H9 (cell line): ENCODE results near the gene PTOV1. TPM values are rescaled to one million over a fixed set of nuclear protein-coding genes. Genes with fewer than 3 reads are reported as not detected.

Experiments used
- DNase-seq: peaks from one replicate; pipeline ENCODE4 v3.0.0-alpha.2; 2017
- H2AFZ ChIP-seq: one replicate; pipeline ENCODE4 v1.6.1; 2013; ENCODE audit warnings: mild to moderate bottlenecking, low read length, control low read depth, moderate library complexity
- H2AK5ac ChIP-seq: 2 replicates; pipeline ENCODE4 v1.6.1; 2013; ENCODE audit warnings: low read length, control low read depth, mixed read lengths; ENCODE audit not compliant: insufficient read length
- H2BK120ac ChIP-seq: one replicate; pipeline ENCODE4 v1.6.1; 2013; ENCODE audit warnings: low read depth, mild to moderate bottlenecking, low read length, control low read depth, inconsistent platforms; ENCODE audit not compliant: poor library complexity, severe bottlenecking
- H2BK12ac ChIP-seq: 2 replicates; pipeline ENCODE4 v1.6.1; 2013; ENCODE audit warnings: low read length, control low read depth, mixed read lengths, low read depth; ENCODE audit not compliant: insufficient read length
- H2BK15ac ChIP-seq: 2 replicates; pipeline ENCODE4 v1.6.1; 2013; ENCODE audit warnings: low read depth, low read length, control low read depth
- H2BK20ac ChIP-seq: one replicate; pipeline ENCODE4 v1.6.1; 2013; ENCODE audit warnings: low read depth, mild to moderate bottlenecking, low read length, control low read depth, inconsistent platforms; ENCODE audit not compliant: poor library complexity, severe bottlenecking
- H2BK5ac ChIP-seq: 2 replicates; pipeline ENCODE4 v1.6.1; 2013; ENCODE audit warnings: low read length, control low read depth, mixed read lengths; ENCODE audit not compliant: insufficient read length
- H3K14ac ChIP-seq: 2 replicates; pipeline ENCODE4 v1.6.1; 2013; ENCODE audit warnings: low read length, control low read depth; ENCODE audit not compliant: insufficient read depth
- H3K18ac ChIP-seq: 2 replicates; pipeline ENCODE4 v1.6.1; 2013; ENCODE audit warnings: low read depth, mild to moderate bottlenecking, mixed read lengths, low read length, control low read depth; ENCODE audit not compliant: insufficient read length
- H3K23ac ChIP-seq: 2 replicates; pipeline ENCODE4 v1.6.1; 2013; ENCODE audit warnings: low read length, control low read depth, mixed read lengths, low read depth; ENCODE audit not compliant: insufficient read length
- H3K23me2 ChIP-seq: 2 replicates; pipeline ENCODE4 v1.6.1; 2013; ENCODE audit warnings: low read depth, mild to moderate bottlenecking, mixed read lengths, low read length, control low read depth; ENCODE audit not compliant: insufficient read length, poor library complexity, severe bottlenecking
- H3K27ac ChIP-seq: 2 replicates; pipeline ENCODE4 v1.5.1; 2013; ENCODE audit warnings: low read length, control low read depth, mixed read lengths, low read depth; ENCODE audit not compliant: insufficient read length
- H3K27me3 ChIP-seq: 2 replicates; pipeline ENCODE4 v1.6.1; 2013; ENCODE audit warnings: low read length, control low read depth, inconsistent platforms; ENCODE audit not compliant: insufficient read depth
- H3K4ac ChIP-seq: 2 replicates; pipeline ENCODE4 v1.6.1; 2013; ENCODE audit warnings: low read depth, mild to moderate bottlenecking, control low read depth, inconsistent platforms, low read length, moderate library complexity
- H3K4me1 ChIP-seq: 2 replicates; pipeline ENCODE4 v1.6.1; 2013; ENCODE audit warnings: low read length, control low read depth, inconsistent platforms; ENCODE audit not compliant: insufficient read depth
- H3K4me2 ChIP-seq: 2 replicates; pipeline ENCODE4 v1.6.1; 2013; ENCODE audit warnings: low read length, control low read depth, mixed read lengths; ENCODE audit not compliant: insufficient read length, insufficient read depth
- H3K56ac ChIP-seq: 2 replicates; pipeline ENCODE4 v1.6.1; 2013; ENCODE audit warnings: low read depth, mild to moderate bottlenecking, mixed read lengths, low read length, control low read depth; ENCODE audit not compliant: insufficient read length
- H3K79me1 ChIP-seq: 2 replicates; pipeline ENCODE4 v1.6.1; 2013; ENCODE audit warnings: low read depth, mild to moderate bottlenecking, moderate library complexity, low read length, control low read depth, inconsistent platforms; ENCODE audit not compliant: insufficient read depth, poor library complexity, severe bottlenecking
- H3K79me2 ChIP-seq: 2 replicates; pipeline ENCODE4 v1.6.1; 2013; ENCODE audit warnings: low read length, control low read depth, inconsistent platforms; ENCODE audit not compliant: insufficient read depth
- H3K9ac ChIP-seq: 2 replicates; pipeline ENCODE4 v1.6.1; 2013; ENCODE audit warnings: low read length, control low read depth, mixed read lengths; ENCODE audit not compliant: insufficient read length; ENCODE audit errors: extremely low read depth
- H3K9me3 ChIP-seq: one replicate; pipeline ENCODE4 v1.6.1; 2013; ENCODE audit warnings: low read depth, low read length, inconsistent platforms; ENCODE audit not compliant: control insufficient read depth
- H3T11ph ChIP-seq: one replicate; pipeline ENCODE4 v1.6.1; 2013; ENCODE audit warnings: mild to moderate bottlenecking, low read length, control low read depth, inconsistent platforms
- H4K20me1 ChIP-seq: one replicate; pipeline ENCODE4 v1.6.1; 2013; ENCODE audit not compliant: control insufficient read depth, insufficient read length, insufficient read depth
- H4K5ac ChIP-seq: 2 replicates; pipeline ENCODE4 v1.6.1; 2013; ENCODE audit warnings: low read depth, mild to moderate bottlenecking, mixed read lengths, low read length, control low read depth; ENCODE audit not compliant: insufficient read length
- H4K8ac ChIP-seq: replicated peaks from 2 replicates; pipeline ENCODE4 v1.6.1; 2013; ENCODE audit warnings: low read length, control low read depth, mixed read lengths, low read depth; ENCODE audit not compliant: insufficient read length
- H4K91ac ChIP-seq: 2 replicates; pipeline ENCODE4 v1.6.1; 2013; ENCODE audit warnings: low read depth, mild to moderate bottlenecking, moderate library complexity, mixed read lengths, low read length, control low read depth; ENCODE audit not compliant: insufficient read length
- H3K27ac Mint-ChIP-seq, 3 experiments: 2 replicates in 2 of 3; 3 replicates in 1 of 3; pipeline ENCODE4 v1.8.0; 2020 to 2021; ENCODE audit warnings: mixed read lengths in 3 of 3, mild to moderate bottlenecking in 1 of 3, moderate library complexity in 1 of 3
- H3K27me3 Mint-ChIP-seq: 2 replicates; pipeline ENCODE4 v1.8.0; 2021; ENCODE audit warnings: low read depth, mild to moderate bottlenecking, moderate library complexity, mixed read lengths
- H3K36me3 Mint-ChIP-seq, 3 experiments: 2 replicates in 2 of 3; 3 replicates in 1 of 3; pipeline ENCODE4 v1.8.0; 2020 to 2021; ENCODE audit warnings: low read depth in 3 of 3, mixed read lengths in 3 of 3; ENCODE audit not compliant: insufficient read depth in 1 of 3
- H3K4me1 Mint-ChIP-seq, 2 experiments: 2 replicates each; pipeline ENCODE4 v1.8.0; 2020; ENCODE audit warnings: mixed read lengths in 2 of 2
- H3K4me3 Mint-ChIP-seq, 2 experiments: 2 replicates in 1 of 2; 3 replicates in 1 of 2; pipeline ENCODE4 v1.8.0; 2020 to 2021; ENCODE audit warnings: mild to moderate bottlenecking in 2 of 2, mixed read lengths in 2 of 2, moderate library complexity in 1 of 2
- H3K9me3 Mint-ChIP-seq, 2 experiments: 2 replicates in 1 of 2; 3 replicates in 1 of 2; pipeline ENCODE4 v1.8.0; 2020; ENCODE audit warnings: mild to moderate bottlenecking in 2 of 2, mixed read lengths in 2 of 2, moderate library complexity in 1 of 2
- WGBS: extraction: QIAGEN DNeasy Blood & Tissue Kit; methylation state at CpG from one replicate; pipeline ENCODE4 v1.1.7; 2013; ENCODE audit warnings: missing lambda C conversion rate, low lambda C conversion rate, mixed read lengths; ENCODE audit not compliant: insufficient read length; ENCODE audit errors: extremely low coverage; 5-methylcytosine and 5-hydroxymethylcytosine counted together
- total RNA-seq: library from RNA; stranded (reverse); gene quantifications from 2 replicates; pipeline ENCODE4 v1.2.1, GENCODE V29; 2021
- TF ChIP-seq, protein P1 (sequence below): fragments of 200-600 bp; sonication (generic); conservative IDR thresholded peaks from 3 replicates; pipeline ENCODE4 v1.8.0; 2021; ENCODE audit warnings: antibody characterized with exemption, mild to moderate bottlenecking

Gene PTOV1
- total RNA-seq, 1 experiment from 2014 or later: 309 TPM

DNA sequence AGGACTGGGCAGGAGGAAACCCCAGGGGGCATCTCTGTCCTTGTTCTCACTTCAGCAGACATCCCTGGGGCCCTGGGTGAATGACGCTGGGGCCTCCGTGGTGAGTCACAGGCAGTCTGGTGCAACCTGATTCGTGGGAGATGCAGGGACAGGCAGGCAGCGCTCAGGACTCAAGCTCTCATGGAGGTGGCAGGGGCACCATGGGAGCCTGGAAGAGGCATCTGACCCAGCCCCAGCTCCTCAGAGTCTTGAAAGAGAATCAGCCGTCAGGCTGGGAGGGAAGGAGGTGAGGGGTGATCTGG lies 14.0 kb upstream of the PTOV1 start:
- no peak overlapping the region for H3K23ac ChIP-seq
- H2AFZ ChIP-seq: no peak overlapping the region
- no peak overlapping the region for H3K27ac ChIP-seq
- Mint-ChIP-seq H3K36me3 (peaks cover 23 to 75% (median 66%) of the 10 kb centered on the region in 3 experiments), H3K27me3 (peaks cover 1% of the 10 kb centered on the region; the same call in 1 of the 2 replicates), H3K27ac (peak overlapping the region in 2 of 3 experiments; percentile 53 to 57; a peak in 3 of 7 replicates), H3K9me3 (no peaks in the 10 kb centered on the region), H3K4me3 (no peak overlapping the region), H3K4me1 (peaks cover 0 to 5% of the 10 kb centered on the region in 2 experiments; a peak in 2 of 4 replicates)
- no peaks in the 10 kb centered on the region for H3K27me3 ChIP-seq
- H3K4me1 ChIP-seq: no peaks in the 10 kb centered on the region
- no peak overlapping the region for H2BK5ac ChIP-seq
- no peaks in the 10 kb centered on the region for H3K9me3 ChIP-seq
- TF ChIP-seq, protein P1, sequence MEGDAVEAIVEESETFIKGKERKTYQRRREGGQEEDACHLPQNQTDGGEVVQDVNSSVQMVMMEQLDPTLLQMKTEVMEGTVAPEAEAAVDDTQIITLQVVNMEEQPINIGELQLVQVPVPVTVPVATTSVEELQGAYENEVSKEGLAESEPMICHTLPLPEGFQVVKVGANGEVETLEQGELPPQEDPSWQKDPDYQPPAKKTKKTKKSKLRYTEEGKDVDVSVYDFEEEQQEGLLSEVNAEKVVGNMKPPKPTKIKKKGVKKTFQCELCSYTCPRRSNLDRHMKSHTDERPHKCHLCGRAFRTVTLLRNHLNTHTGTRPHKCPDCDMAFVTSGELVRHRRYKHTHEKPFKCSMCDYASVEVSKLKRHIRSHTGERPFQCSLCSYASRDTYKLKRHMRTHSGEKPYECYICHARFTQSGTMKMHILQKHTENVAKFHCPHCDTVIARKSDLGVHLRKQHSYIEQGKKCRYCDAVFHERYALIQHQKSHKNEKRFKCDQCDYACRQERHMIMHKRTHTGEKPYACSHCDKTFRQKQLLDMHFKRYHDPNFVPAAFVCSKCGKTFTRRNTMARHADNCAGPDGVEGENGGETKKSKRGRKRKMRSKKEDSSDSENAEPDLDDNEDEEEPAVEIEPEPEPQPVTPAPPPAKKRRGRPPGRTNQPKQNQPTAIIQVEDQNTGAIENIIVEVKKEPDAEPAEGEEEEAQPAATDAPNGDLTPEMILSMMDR: no peak
- H3K14ac ChIP-seq: no peak overlapping the region
- no peaks in the 10 kb centered on the region for H4K20me1 ChIP-seq
- H2BK12ac ChIP-seq: no peak overlapping the region
- no peak overlapping the region for H3T11ph ChIP-seq
- H3K18ac ChIP-seq: no peak overlapping the region
- H2BK20ac ChIP-seq: no peak overlapping the region
- no peak overlapping the region for H2BK120ac ChIP-seq
- DNase-seq: no peak
- H2BK15ac ChIP-seq: no peak overlapping the region
- no peak overlapping the region for H3K9ac ChIP-seq
- no CpG with 5 or more reads among the region's 5 CpGs for WGBS
- H3K56ac ChIP-seq: no peak overlapping the region
- no peak overlapping the region for H4K5ac ChIP-seq
- H3K4ac ChIP-seq: no peak overlapping the region
- H3K23me2 ChIP-seq: no peaks in the 10 kb centered on the region
- H4K8ac ChIP-seq: no peak overlapping the region
- H2AK5ac ChIP-seq: no peak overlapping the region
- no peak overlapping the region for H3K4me2 ChIP-seq
- no peaks in the 10 kb centered on the region for H3K79me1 ChIP-seq
- no peak overlapping the region for H4K91ac ChIP-seq
- no peaks in the 10 kb centered on the region for H3K79me2 ChIP-seq
